Prostate gland (tissue), 2 donors: ENCODE data around the gene TMEM114. TPM values are rescaled to one million over a fixed set of nuclear protein-coding genes. Genes with fewer than 3 reads are reported as not detected.
A peak's percentile ranks its signal among the peaks of the same experiment; 100 is the strongest.
"Not testable (repeated sequence)": the region's sequence is repeated elsewhere in the genome, so short reads cannot be mapped to it uniquely, and the experiment has no call there.

ENCODE experiments used
- DNase-seq: peaks from one replicate; pipeline ENCODE4 v3.0.0-alpha.2; 2019; ENCODE audit warnings: low spot score
- H3K27ac ChIP-seq, 2 donors: fragments of 200-600 bp; sonication (generic); 2 replicates each; pipeline ENCODE4 v1.5.1; 2017 to 2019
- H3K27me3 ChIP-seq: fragments of 200-600 bp; sonication (generic); replicated peaks from 2 replicates; pipeline ENCODE4 v1.5.1; 2019; ENCODE audit not compliant: insufficient read depth
- H3K36me3 ChIP-seq, 2 donors: fragments of 200-600 bp; sonication (generic); 1 replicate in 1 of 2; 2 replicates in 1 of 2; pipeline versions ENCODE4 v1.5.1 to v1.8.1; 2017 to 2019
- H3K4me1 ChIP-seq: fragments of 200-600 bp; sonication (generic); replicated peaks from 2 replicates; pipeline ENCODE4 v1.5.1; 2019
- H3K4me3 ChIP-seq, 2 donors: fragments of 200-600 bp; sonication (generic); 2 replicates each; pipeline ENCODE4 v1.5.1; 2017 to 2019
- H3K9me3 ChIP-seq: fragments of 200-600 bp; sonication (generic); 2 replicates; pipeline ENCODE4 v1.5.1; 2017
- CTCF ChIP-seq, 4 experiments: fragments of 200-600 bp in 2 of 4; fragments of 450-650 bp in 2 of 4; sonication (generic) in 2 of 4; IDR thresholded peaks; 1 replicate in 3 of 4; 2 replicates in 1 of 4; pipeline ENCODE4 v1.5.1; 2016 to 2019; ENCODE audit warnings: antibody characterized with exemption in 4 of 4, mild to moderate bottlenecking in 2 of 4, moderate library complexity in 2 of 4
- POLR2A ChIP-seq: fragments of 450-650 bp; IDR thresholded peaks from one replicate; pipeline ENCODE4 v1.6.1; 2016; ENCODE audit warnings: antibody characterized with exemption, mild to moderate bottlenecking
- POLR2AphosphoS5 ChIP-seq: sonication (generic); formaldehyde crosslinking; IDR thresholded peaks from one replicate; pipeline ENCODE4 v1.6.1; 2017; ENCODE audit warnings: antibody characterized with exemption
- WGBS: methylation state at CpG from one replicate; pipeline ENCODE4 v1.1.5; 2018; 5-methylcytosine and 5-hydroxymethylcytosine counted together
- intact Hi-C: fragments of 100-400 bp; cut with DNase I; formaldehyde crosslinking; loops from one replicate; pipeline ENCODE4 v1.14.2; 2022
- total RNA-seq, 2 donors: library from RNA; depleted of rRNA; stranded (reverse); fragments of >200 nt; gene quantifications; one replicate each; pipeline ENCODE4 v1.1.0, GENCODE V29; 2016

TMEM114 gene
- total RNA-seq, 2 donors from 2014 or later = not detected

GRCh38 chr16:8567355-8568230, 22.7 kb downstream of the TMEM114 start:
- Histone ChIP-seq H3K27me3 (no peaks in the 10 kb centered on the region), H3K9me3 (no peaks in the 10 kb centered on the region), H3K4me1 (no peaks in the 10 kb centered on the region), H3K4me3 (no peak overlapping the region), H3K36me3 (no peaks in the 10 kb centered on the region), H3K27ac (no peak overlapping the region)
- TF ChIP-seq CTCF (IDR thresholded peaks at IDR 0.05) = peak; percentile 89 to 97 (median 94)
- TF ChIP-seq POLR2AphosphoS5 = peak; percentile 68
- TF ChIP-seq POLR2A = no peak
- 15% methylated on average over 23 of the region's 23 CpGs for WGBS
- intact Hi-C loops = loop anchor here (2.0 to 5.0 kb wide), 3 partner anchors 225 to 440 kb away; no protein-coding TSS in a partner anchor
- DNase-seq = peak; percentile 53

- DNase-seq = no peak
- Histone ChIP-seq H3K27ac (no peak overlapping the region), H3K4me1 (no peaks in the 10 kb centered on the region), H3K27me3 (no peaks in the 10 kb centered on the region), H3K4me3 (no peak overlapping the region), H3K36me3 (no peaks in the 10 kb centered on the region), H3K9me3 (no peaks in the 10 kb centered on the region)
- intact Hi-C loops = loop anchor here (5.0 kb wide), 2 partner anchors 227 to 442 kb away; no protein-coding TSS in a partner anchor
- 7% methylated on average over 10 of the region's 10 CpGs for WGBS
- no peak for TF ChIP-seq POLR2A
- TF ChIP-seq CTCF (IDR thresholded peaks at IDR 0.05) = no peak
- TF ChIP-seq POLR2AphosphoS5 = no peak
Observed at GRCh38 chr16:8565498-8565897, 24.8 kb downstream of the TMEM114 start.

GRCh38 chr16:8564934-8565345, 25.4 kb downstream of the TMEM114 start:
- intact Hi-C loops = loop anchor here (5.0 kb wide), 2 partner anchors 227 to 442 kb away; no protein-coding TSS in a partner anchor
- Histone ChIP-seq H3K4me3 (no peak overlapping the region), H3K36me3 (no peaks in the 10 kb centered on the region), H3K4me1 (no peaks in the 10 kb centered on the region), H3K27me3 (no peaks in the 10 kb centered on the region), H3K9me3 (no peaks in the 10 kb centered on the region), H3K27ac (no peak overlapping the region)
- 81% methylated on average over 1 of the region's 1 CpG for WGBS
- no peak for DNase-seq
- no peak for TF ChIP-seq POLR2AphosphoS5
- no peak for TF ChIP-seq POLR2A
- TF ChIP-seq CTCF (IDR thresholded peaks at IDR 0.05) = no peak

- H3K36me3 ChIP-seq, H3K9me3 ChIP-seq, H3K27me3 ChIP-seq, DNase-seq, H3K4me1 ChIP-seq, intact Hi-C loops, H3K4me3 ChIP-seq, H3K27ac ChIP-seq: not testable (repeated sequence)
- WGBS = 80% methylated on average over 3 of the region's 3 CpGs
Observed at GRCh38 chr16:8563944-8564540, 26.3 kb downstream of the TMEM114 start.

- 89% methylated on average over 2 of the region's 2 CpGs for WGBS
- intact Hi-C loops = no loop called here
- DNase-seq = no peak
Observed at GRCh38 chr16:8561496-8561895, 28.8 kb downstream of the TMEM114 start.

More at GRCh38 chr16:8561496-8561895, 28.8 kb downstream of the TMEM114 start:
- Histone ChIP-seq H3K4me1 (no peaks in the 10 kb centered on the region), H3K9me3 (no peaks in the 10 kb centered on the region), H3K36me3 (no peaks in the 10 kb centered on the region), H3K27ac (no peak overlapping the region), H3K4me3 (no peak overlapping the region), H3K27me3 (no peaks in the 10 kb centered on the region)
- no peak for TF ChIP-seq CTCF (IDR thresholded peaks at IDR 0.05)
- TF ChIP-seq POLR2A = no peak
- no peak for TF ChIP-seq POLR2AphosphoS5
